AG04449 (cell line): ENCODE measurements around the gene NCOA3.

Source experiments
- CTCF ChIA-PET: fragments of 350-600 bp; formaldehyde crosslinking; extraction: SDS; loops from one replicate; lab custom pipeline; 2021; ENCODE audit warnings: antibody characterized with exemption; lab: Yijun Ruan, JAX
- POLR2A ChIA-PET: fragments of 400-600, 350-600 bp; formaldehyde crosslinking; extraction: SDS; loops from one replicate; lab custom pipeline; 2020; ENCODE audit warnings: antibody characterized with exemption, inconsistent platforms; lab: Yijun Ruan, JAX
- DNase-seq: peaks from one replicate; pipeline ENCODE4 v3.0.0-alpha.2; 2010; ENCODE audit warnings: low read depth, low spot score
- H3K4me3 ChIP-seq: 2 replicates; pipeline ENCODE4 v1.5.1; 2011; ENCODE audit warnings: low read depth, mild to moderate bottlenecking, control low read depth, low read length
- TF ChIP-seq, protein P1 (sequence below): IDR thresholded peaks from one replicate; pipeline ENCODE4 v1.5.1; 2011; ENCODE audit warnings: mild to moderate bottlenecking, moderate library complexity, low read length, control low read depth, inconsistent platforms; ENCODE audit not compliant: insufficient read depth; ENCODE audit errors: missing control alignments

The NCOA3 gene

GRCh38 chr20:47660983-47661700 is 159.5 kb downstream of the NCOA3 start:
- ChIA-PET CTCF (interaction anchor here (0.7 to 16.2 kb wide), 11 partner anchors 7 to 996 kb away, joined by 3 to 422 read pairs (median 4); no protein-coding TSS in a partner anchor), POLR2A (no interaction called here)
- no peak overlapping the region for H3K4me3 ChIP-seq
- TF ChIP-seq, protein P1, sequence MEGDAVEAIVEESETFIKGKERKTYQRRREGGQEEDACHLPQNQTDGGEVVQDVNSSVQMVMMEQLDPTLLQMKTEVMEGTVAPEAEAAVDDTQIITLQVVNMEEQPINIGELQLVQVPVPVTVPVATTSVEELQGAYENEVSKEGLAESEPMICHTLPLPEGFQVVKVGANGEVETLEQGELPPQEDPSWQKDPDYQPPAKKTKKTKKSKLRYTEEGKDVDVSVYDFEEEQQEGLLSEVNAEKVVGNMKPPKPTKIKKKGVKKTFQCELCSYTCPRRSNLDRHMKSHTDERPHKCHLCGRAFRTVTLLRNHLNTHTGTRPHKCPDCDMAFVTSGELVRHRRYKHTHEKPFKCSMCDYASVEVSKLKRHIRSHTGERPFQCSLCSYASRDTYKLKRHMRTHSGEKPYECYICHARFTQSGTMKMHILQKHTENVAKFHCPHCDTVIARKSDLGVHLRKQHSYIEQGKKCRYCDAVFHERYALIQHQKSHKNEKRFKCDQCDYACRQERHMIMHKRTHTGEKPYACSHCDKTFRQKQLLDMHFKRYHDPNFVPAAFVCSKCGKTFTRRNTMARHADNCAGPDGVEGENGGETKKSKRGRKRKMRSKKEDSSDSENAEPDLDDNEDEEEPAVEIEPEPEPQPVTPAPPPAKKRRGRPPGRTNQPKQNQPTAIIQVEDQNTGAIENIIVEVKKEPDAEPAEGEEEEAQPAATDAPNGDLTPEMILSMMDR, result no peak
- DNase-seq, result no peak

- TF ChIP-seq, protein P1, result no peak
- ChIA-PET CTCF (interaction anchor here (1.2 to 16.2 kb wide), 10 partner anchors 8 to 996 kb away, joined by 3 to 422 read pairs (median 18); no protein-coding TSS in a partner anchor), POLR2A (no interaction called here)
- DNase-seq, result no peak
- H3K4me3 ChIP-seq, result no peak overlapping the region
Observed at GRCh38 chr20:47661714-47662113, 160.0 kb downstream of the NCOA3 start.

DNA sequence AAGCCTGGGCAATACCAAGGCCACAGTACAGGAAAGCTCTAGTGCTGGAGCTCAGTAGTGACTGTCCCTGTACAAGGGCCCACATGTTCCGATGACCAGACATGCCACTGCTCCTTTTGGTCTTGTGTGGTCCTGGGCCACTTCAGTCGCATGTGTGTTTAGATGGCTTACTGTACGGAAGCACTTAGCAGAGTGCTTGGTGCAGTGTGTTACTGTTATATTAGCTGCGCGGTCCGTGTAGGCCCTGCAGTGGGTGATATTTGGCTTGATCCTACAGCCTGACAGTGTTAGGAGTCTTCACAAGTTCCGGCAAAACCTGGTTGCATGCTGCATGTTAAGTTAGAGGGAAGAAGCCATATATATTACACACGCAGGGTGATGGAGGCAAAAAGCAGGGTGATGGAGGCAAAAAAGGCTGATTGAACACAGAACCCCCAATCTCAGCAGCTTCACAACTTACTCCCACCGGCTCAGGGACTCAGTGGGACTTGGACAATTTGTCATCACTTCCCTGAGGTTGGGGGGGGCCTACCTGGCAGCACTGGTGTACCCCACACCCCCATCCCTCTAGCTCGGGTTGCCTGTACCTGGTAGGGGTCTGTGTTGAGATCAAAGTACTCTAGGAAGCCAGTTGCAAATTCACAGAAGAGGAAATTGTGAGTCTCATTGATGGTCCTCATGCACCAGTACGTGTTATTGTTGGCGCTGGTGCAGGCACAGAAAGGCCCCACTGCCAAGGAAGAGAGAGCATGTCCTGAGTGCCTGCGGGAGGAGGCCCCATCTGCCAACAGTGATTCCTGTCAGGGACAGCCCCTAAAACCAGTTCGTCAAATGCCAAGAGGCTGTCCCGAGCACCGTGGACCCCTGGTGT is 161.0 kb downstream of the NCOA3 start:
- DNase-seq, result no peak
- TF ChIP-seq, protein P1, result no peak
- POLR2A ChIA-PET, result no interaction called here
- CTCF ChIA-PET, result interaction anchor here (1.2 to 16.2 kb wide), 13 partner anchors 8 to 995 kb away, joined by 3 to 422 read pairs (median 13); no protein-coding TSS in a partner anchor
- no peak overlapping the region for H3K4me3 ChIP-seq

DNA sequence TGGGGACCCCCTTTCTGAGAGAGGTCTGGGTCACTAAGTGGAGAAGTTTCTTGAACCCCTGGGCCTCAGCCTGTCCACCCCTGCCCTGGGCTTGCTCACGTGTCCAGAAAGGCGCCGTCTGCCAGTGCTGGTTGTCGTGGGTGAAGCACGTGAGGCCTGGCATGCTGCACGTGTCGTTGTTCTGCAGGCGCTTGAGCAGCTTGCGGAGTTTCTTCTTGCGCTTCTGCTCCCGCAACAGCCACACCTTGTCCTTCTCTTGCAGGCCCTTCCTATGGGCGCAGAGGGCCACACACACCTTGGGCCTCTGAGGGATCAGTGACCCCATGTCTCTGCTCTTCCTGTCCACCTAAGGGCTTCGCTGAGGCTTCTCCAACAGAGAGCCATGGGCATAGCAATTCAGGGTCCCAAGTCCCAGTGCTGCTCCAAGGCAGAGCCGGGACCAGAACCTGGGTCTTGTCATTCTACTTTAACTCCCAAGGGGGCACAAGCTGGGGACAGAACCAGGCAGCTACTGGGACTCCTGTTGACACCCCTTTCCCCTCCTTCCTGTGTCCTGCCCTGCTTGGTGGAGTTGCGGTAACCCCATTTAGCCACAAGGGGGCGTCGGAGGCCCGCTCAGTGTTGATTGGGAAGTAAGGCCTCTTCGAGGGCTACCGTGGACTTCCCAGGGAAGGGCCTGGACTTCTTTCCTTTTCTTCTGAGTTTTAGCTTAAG is 161.8 kb downstream of the NCOA3 start:
- H3K4me3 ChIP-seq, result no peak overlapping the region
- ChIA-PET POLR2A (no interaction called here), CTCF (interaction anchor here (0.7 to 16.2 kb wide), 32 partner anchors 9 to 1167 kb away, joined by 3 to 422 read pairs (median 4); no protein-coding TSS in a partner anchor)
- TF ChIP-seq, protein P1, result peak; percentile 93
- no peak for DNase-seq

GRCh38 chr20:47664068-47664437 is 162.4 kb downstream of the NCOA3 start:
- ChIA-PET CTCF (interaction anchor here (0.7 to 16.2 kb wide), 32 partner anchors 9 to 1167 kb away, joined by 3 to 422 read pairs (median 4); no protein-coding TSS in a partner anchor), POLR2A (no interaction called here)
- no peak for DNase-seq
- H3K4me3 ChIP-seq, result no peak overlapping the region
- TF ChIP-seq, protein P1, result no peak
